ENCODE measurements around the gene TMEM130. TPM values are rescaled to one million over a fixed set of nuclear protein-coding genes. Genes with fewer than 3 reads are reported as not detected.

Gene TMEM130
- total RNA-seq, 2 donors from 2014 or later: 0.36 to 83.6 TPM

- TF ChIP-seq POLR2AphosphoS5 (IDR thresholded peaks at IDR 0.05): peak; percentile 8
- no peak for TF ChIP-seq CTCF (IDR thresholded peaks at IDR 0.05)
- H3K27ac ChIP-seq: peak overlapping the region; percentile 89 to 95
- no peaks in the 10 kb centered on the region for H3K36me3 ChIP-seq
- H3K9me3 ChIP-seq: no peaks in the 10 kb centered on the region
- peak; percentile 16 for DNase-seq (ENCODE audit: low spot score)
- intact Hi-C loops (cut with DNase I): no loop called here
- WGBS: 3% methylated on average over 18 of the region's 29 CpGs
- no peaks in the 10 kb centered on the region for H3K27me3 ChIP-seq (replicated peaks; ENCODE audit: insufficient read depth)
- H3K4me3 ChIP-seq: peak overlapping the region; percentile 99 to 100
- peaks cover 4% of the 10 kb centered on the region for H3K4me1 ChIP-seq (replicated peaks)
Measured at GRCh38 chr7:98879198-98879978, 9.6 kb upstream of the TMEM130 start.

GRCh38 chr7:98878365-98879197 is 8.8 kb upstream of the TMEM130 start, which contains the start of gene TRRAP:
TSS of gene TRRAP (plus strand) at chr7:98878532. CDS start at chr7:98881151, 2,619 bp downstream.
- H3K27ac ChIP-seq: peak within 1 kb of the TSS; percentile 89 to 95
- no peaks in the 10 kb centered on the region for H3K27me3 ChIP-seq (replicated peaks; ENCODE audit: insufficient read depth)
- H3K9me3 ChIP-seq: no peaks in the 10 kb centered on the region
- TF ChIP-seq CTCF (IDR thresholded peaks at IDR 0.05) (peak; percentile 77 to 90 (median 88)), POLR2A (IDR thresholded peaks at IDR 0.05) (peak; percentile 34), POLR2AphosphoS5 (IDR thresholded peaks at IDR 0.05) (peak; percentile 34)
- H3K4me3 ChIP-seq: peak within 1 kb of the TSS; percentile 99 to 100
- peaks cover 4% of the 10 kb centered on the region for H3K4me1 ChIP-seq (replicated peaks)
- under 1% methylated on average over 36 of the region's 113 CpGs for WGBS
- peak; percentile 41 for DNase-seq (ENCODE audit: low spot score)
- H3K36me3 ChIP-seq: no peaks in the 10 kb centered on the region
- intact Hi-C loops (cut with DNase I): no loop called here

GRCh38 chr7:98877692-98878364 is 8.0 kb upstream of the TMEM130 start:
- no peaks in the 10 kb centered on the region for H3K9me3 ChIP-seq
- intact Hi-C loops (cut with DNase I): no loop called here
- TF ChIP-seq POLR2AphosphoS5 (IDR thresholded peaks at IDR 0.05): no peak
- TF ChIP-seq POLR2A (IDR thresholded peaks at IDR 0.05): no peak
- no peak for TF ChIP-seq CTCF (IDR thresholded peaks at IDR 0.05)
- no peaks in the 10 kb centered on the region for H3K36me3 ChIP-seq
- no peaks in the 10 kb centered on the region for H3K27me3 ChIP-seq (replicated peaks; ENCODE audit: insufficient read depth)
- DNase-seq (ENCODE audit: low spot score): no peak
- H3K27ac ChIP-seq: peak overlapping the region; percentile 89 to 95
- peaks cover 4% of the 10 kb centered on the region for H3K4me1 ChIP-seq (replicated peaks)
- peak overlapping the region; percentile 99 to 100 for H3K4me3 ChIP-seq
- 20% methylated on average over 16 of the region's 18 CpGs for WGBS

GRCh38 chr7:98877146-98877545 is 7.3 kb upstream of the TMEM130 start:
- H3K27ac ChIP-seq: no peak overlapping the region
- no peak for DNase-seq (ENCODE audit: low spot score)
- H3K4me1 ChIP-seq (replicated peaks): peaks cover 4% of the 10 kb centered on the region
- no peaks in the 10 kb centered on the region for H3K36me3 ChIP-seq
- TF ChIP-seq CTCF (IDR thresholded peaks at IDR 0.05) (no peak), POLR2A (IDR thresholded peaks at IDR 0.05) (no peak), POLR2AphosphoS5 (IDR thresholded peaks at IDR 0.05) (no peak)
- WGBS: 91% methylated on average over 6 of the region's 6 CpGs
- intact Hi-C loops (cut with DNase I): no loop called here
- H3K27me3 ChIP-seq (replicated peaks; ENCODE audit: insufficient read depth): no peaks in the 10 kb centered on the region
- no peaks in the 10 kb centered on the region for H3K9me3 ChIP-seq
- no peak overlapping the region for H3K4me3 ChIP-seq

All from prostate gland (tissue), 2 donors.